ENCODE measurements around the gene TRPM2. TPM values are rescaled to one million over a fixed set of nuclear protein-coding genes. Genes with fewer than 3 reads are reported as not detected.

TRPM2 gene
- total and polyA plus RNA-seq, 2 of the 13 experiments (the other 11 are each of a cell fraction or from before 2014, with no cell fraction given): 0.07 to 0.20 TPM

GRCh38 chr21:44485254-44485793, 131.9 kb downstream of the TRPM2 start (continued):
- TF ChIP-seq ZBTB26 (CRISPR knock-in tag; IDR thresholded peaks at IDR 0.05; ENCODE audit: borderline replicate concordance) (no peak), SMC3 (IDR thresholded peaks at IDR 0.05; ENCODE audit: low read length) (no peak), ZNF430 (CRISPR knock-in tag; IDR thresholded peaks at IDR 0.05) (no peak), SNRNP70 (IDR thresholded peaks at IDR 0.05; ENCODE audit: low read depth, low read length) (no peak), AHR (CRISPR knock-in tag; IDR thresholded peaks at IDR 0.05) (no peak), ZBTB42 (CRISPR knock-in tag; IDR thresholded peaks at IDR 0.05) (no peak), ZNF619 (CRISPR knock-in tag; IDR thresholded peaks at IDR 0.05) (0 out of 2 replicates have a peak, but pooled peaks have one; percentile 63), ARID4A (CRISPR knock-in tag; IDR thresholded peaks at IDR 0.05; ENCODE audit: borderline replicate concordance) (peak; percentile 47; the same call in 1 of the 2 replicates), ZBTB7A (CRISPR knock-in tag; IDR thresholded peaks at IDR 0.05) (no peak), HNF4A (CRISPR knock-in tag; IDR thresholded peaks at IDR 0.05) (no peak), ZNF589 (CRISPR knock-in tag; conservative IDR thresholded peaks at IDR 0.05) (no peak)
- TF ChIP-seq, protein P1, sequence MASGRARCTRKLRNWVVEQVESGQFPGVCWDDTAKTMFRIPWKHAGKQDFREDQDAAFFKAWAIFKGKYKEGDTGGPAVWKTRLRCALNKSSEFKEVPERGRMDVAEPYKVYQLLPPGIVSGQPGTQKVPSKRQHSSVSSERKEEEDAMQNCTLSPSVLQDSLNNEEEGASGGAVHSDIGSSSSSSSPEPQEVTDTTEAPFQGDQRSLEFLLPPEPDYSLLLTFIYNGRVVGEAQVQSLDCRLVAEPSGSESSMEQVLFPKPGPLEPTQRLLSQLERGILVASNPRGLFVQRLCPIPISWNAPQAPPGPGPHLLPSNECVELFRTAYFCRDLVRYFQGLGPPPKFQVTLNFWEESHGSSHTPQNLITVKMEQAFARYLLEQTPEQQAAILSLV (CRISPR knock-in tag; IDR thresholded peaks at IDR 0.05; ENCODE audit: borderline replicate concordance): peak; percentile 51; the same call in 1 of the 2 replicates
- TF ChIP-seq, protein P2, sequence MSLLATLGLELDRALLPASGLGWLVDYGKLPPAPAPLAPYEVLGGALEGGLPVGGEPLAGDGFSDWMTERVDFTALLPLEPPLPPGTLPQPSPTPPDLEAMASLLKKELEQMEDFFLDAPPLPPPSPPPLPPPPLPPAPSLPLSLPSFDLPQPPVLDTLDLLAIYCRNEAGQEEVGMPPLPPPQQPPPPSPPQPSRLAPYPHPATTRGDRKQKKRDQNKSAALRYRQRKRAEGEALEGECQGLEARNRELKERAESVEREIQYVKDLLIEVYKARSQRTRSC (CRISPR knock-in tag; IDR thresholded peaks at IDR 0.05; ENCODE audit: low read depth): no peak
- TF ChIP-seq, protein P3, sequence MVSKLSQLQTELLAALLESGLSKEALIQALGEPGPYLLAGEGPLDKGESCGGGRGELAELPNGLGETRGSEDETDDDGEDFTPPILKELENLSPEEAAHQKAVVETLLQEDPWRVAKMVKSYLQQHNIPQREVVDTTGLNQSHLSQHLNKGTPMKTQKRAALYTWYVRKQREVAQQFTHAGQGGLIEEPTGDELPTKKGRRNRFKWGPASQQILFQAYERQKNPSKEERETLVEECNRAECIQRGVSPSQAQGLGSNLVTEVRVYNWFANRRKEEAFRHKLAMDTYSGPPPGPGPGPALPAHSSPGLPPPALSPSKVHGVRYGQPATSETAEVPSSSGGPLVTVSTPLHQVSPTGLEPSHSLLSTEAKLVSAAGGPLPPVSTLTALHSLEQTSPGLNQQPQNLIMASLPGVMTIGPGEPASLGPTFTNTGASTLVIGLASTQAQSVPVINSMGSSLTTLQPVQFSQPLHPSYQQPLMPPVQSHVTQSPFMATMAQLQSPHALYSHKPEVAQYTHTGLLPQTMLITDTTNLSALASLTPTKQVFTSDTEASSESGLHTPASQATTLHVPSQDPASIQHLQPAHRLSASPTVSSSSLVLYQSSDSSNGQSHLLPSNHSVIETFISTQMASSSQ (IDR thresholded peaks at IDR 0.05; ENCODE audit: low read depth): no peak
- TF ChIP-seq, protein P3 (CRISPR knock-in tag; IDR thresholded peaks at IDR 0.05; ENCODE audit: borderline replicate concordance): no peak
- TF ChIP-seq, protein P4, sequence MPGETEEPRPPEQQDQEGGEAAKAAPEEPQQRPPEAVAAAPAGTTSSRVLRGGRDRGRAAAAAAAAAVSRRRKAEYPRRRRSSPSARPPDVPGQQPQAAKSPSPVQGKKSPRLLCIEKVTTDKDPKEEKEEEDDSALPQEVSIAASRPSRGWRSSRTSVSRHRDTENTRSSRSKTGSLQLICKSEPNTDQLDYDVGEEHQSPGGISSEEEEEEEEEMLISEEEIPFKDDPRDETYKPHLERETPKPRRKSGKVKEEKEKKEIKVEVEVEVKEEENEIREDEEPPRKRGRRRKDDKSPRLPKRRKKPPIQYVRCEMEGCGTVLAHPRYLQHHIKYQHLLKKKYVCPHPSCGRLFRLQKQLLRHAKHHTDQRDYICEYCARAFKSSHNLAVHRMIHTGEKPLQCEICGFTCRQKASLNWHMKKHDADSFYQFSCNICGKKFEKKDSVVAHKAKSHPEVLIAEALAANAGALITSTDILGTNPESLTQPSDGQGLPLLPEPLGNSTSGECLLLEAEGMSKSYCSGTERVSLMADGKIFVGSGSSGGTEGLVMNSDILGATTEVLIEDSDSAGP (CRISPR knock-in tag; IDR thresholded peaks at IDR 0.05; ENCODE audit: borderline replicate concordance): peak; percentile 99

Measured in HepG2 (cell line).